Body of pancreas (tissue), 4 donors: ENCODE measurements around the gene MED13L.

Experiments used
- CTCF ChIP-seq, 7 experiments: fragments of 450-650 bp in 4 of 7; fragments of 200-600 bp in 3 of 7; sonication (generic) in 3 of 7; IDR thresholded peaks; one replicate each; pipeline ENCODE4 v1.5.1; 2016 to 2019; ENCODE audit warnings: antibody characterized with exemption in 7 of 7
- POLR2A ChIP-seq, 3 donors: fragments of 450-650 bp; IDR thresholded peaks; one replicate each; pipeline ENCODE4 v1.6.1; 2016; ENCODE audit warnings: antibody characterized with exemption in 3 of 3, mild to moderate bottlenecking in 2 of 3

GRCh38 chr12:116259800-116260577 lies 17.5 kb downstream of the MED13L start:
- no peak for TF ChIP-seq CTCF (IDR thresholded peaks at IDR 0.05)
- no peak for TF ChIP-seq POLR2A (IDR thresholded peaks at IDR 0.05)
